Astrocyte (in vitro differentiated cells and primary cell): ENCODE results near the gene ADGRD1. TPM values are rescaled to one million over a fixed set of nuclear protein-coding genes. Genes with fewer than 3 reads are reported as not detected.
"Not testable (repeated sequence)": the region's sequence is repeated elsewhere in the genome, so short reads cannot be mapped to it uniquely, and the experiment has no call there.

Source experiments
- DNase-seq: peaks from one replicate; pipeline ENCODE4 v3.0.0-alpha.2; 2010; ENCODE audit warnings: low read depth
- FAIRE-seq: peaks from 2 replicates; lab custom pipeline; 2011; peaks lifted over from hg19 to GRCh38; lab: Jason Lieb, UNC
- H2AFZ ChIP-seq: 2 replicates; pipeline ENCODE4 v1.6.0; 2012; ENCODE audit warnings: low read depth, low read length, inconsistent platforms
- H3K27ac ChIP-seq: 2 replicates; pipeline ENCODE4 v1.5.1; 2011; ENCODE audit warnings: low read depth, low read length, inconsistent platforms
- H3K27me3 ChIP-seq: 2 replicates; pipeline ENCODE4 v1.6.0; 2011; ENCODE audit warnings: low read length, inconsistent platforms; ENCODE audit not compliant: insufficient read depth
- H3K36me3 ChIP-seq: 2 replicates; pipeline ENCODE4 v1.5.1; 2011; ENCODE audit warnings: low read length, inconsistent platforms; ENCODE audit not compliant: insufficient read depth
- H3K4me1 ChIP-seq: 2 replicates; pipeline ENCODE4 v1.5.1; 2011; ENCODE audit warnings: low read length, inconsistent platforms; ENCODE audit not compliant: insufficient read depth
- H3K4me2 ChIP-seq: 2 replicates; pipeline ENCODE4 v1.6.0; 2012; ENCODE audit warnings: low read length, inconsistent platforms
- H3K4me3 ChIP-seq: 2 replicates; pipeline ENCODE4 v1.5.1; 2011; ENCODE audit warnings: low read depth, mild to moderate bottlenecking, low read length, inconsistent platforms; ENCODE audit not compliant: insufficient read depth
- H3K79me2 ChIP-seq: 2 replicates; pipeline ENCODE4 v1.6.0; 2012; ENCODE audit warnings: mild to moderate bottlenecking, low read length, inconsistent platforms; ENCODE audit not compliant: insufficient read depth
- H3K9ac ChIP-seq: 2 replicates; pipeline ENCODE4 v1.6.0; 2012; ENCODE audit warnings: mild to moderate bottlenecking, low read length, inconsistent platforms
- H3K9me3 ChIP-seq: 2 replicates; pipeline ENCODE4 v1.5.1; 2012; ENCODE audit warnings: low read depth, mild to moderate bottlenecking, low read length, inconsistent platforms; ENCODE audit not compliant: insufficient read depth
- H4K20me1 ChIP-seq: 2 replicates; pipeline ENCODE4 v1.6.0; 2012; ENCODE audit warnings: low read length, inconsistent platforms; ENCODE audit not compliant: insufficient read depth
- H3K27ac Mint-ChIP-seq: one replicate; pipeline ENCODE4 v1.8.0; 2021; ENCODE audit warnings: mild to moderate bottlenecking, mixed read lengths; ENCODE audit not compliant: unreplicated experiment
- H3K27me3 Mint-ChIP-seq: one replicate; pipeline ENCODE4 v1.8.0; 2021; ENCODE audit warnings: low read depth, mixed read lengths; ENCODE audit not compliant: unreplicated experiment
- H3K36me3 Mint-ChIP-seq: one replicate; pipeline ENCODE4 v1.8.0; 2021; ENCODE audit warnings: low read depth, mixed read lengths; ENCODE audit not compliant: unreplicated experiment
- H3K4me1 Mint-ChIP-seq: one replicate; pipeline ENCODE4 v1.8.0; 2021; ENCODE audit warnings: low read depth, mixed read lengths; ENCODE audit not compliant: unreplicated experiment
- H3K4me3 Mint-ChIP-seq: one replicate; pipeline ENCODE4 v1.8.0; 2021; ENCODE audit warnings: mild to moderate bottlenecking, moderate library complexity, mixed read lengths; ENCODE audit not compliant: unreplicated experiment
- H3K9me3 Mint-ChIP-seq: one replicate; pipeline ENCODE4 v1.8.0; 2021; ENCODE audit warnings: mild to moderate bottlenecking, mixed read lengths; ENCODE audit not compliant: unreplicated experiment
- CTCF ChIP-seq: IDR thresholded peaks from 2 replicates; pipeline ENCODE4 v1.5.1; 2011; ENCODE audit warnings: low read depth, mild to moderate bottlenecking, inconsistent platforms, low read length, moderate library complexity; ENCODE audit not compliant: insufficient read depth
- EZH2 ChIP-seq: IDR thresholded peaks from 2 replicates; pipeline ENCODE4 v1.6.1; 2012; ENCODE audit warnings: mild to moderate bottlenecking, low read length, inconsistent platforms; ENCODE audit not compliant: insufficient read depth
- total RNA-seq: library from RNA; stranded (reverse); gene quantifications from 2 replicates; pipeline ENCODE4 v1.2.1, GENCODE V29; 2021

Gene ADGRD1
- total RNA-seq, 1 donor from 2014 or later = 3.0 TPM

GRCh38 chr12:131128556-131128955 is 174.8 kb downstream of the ADGRD1 start:
- DNase-seq (no peak), FAIRE-seq (no peak)
- Mint-ChIP-seq H3K27ac (no peak overlapping the region), H3K4me3 (no peak overlapping the region), H3K9me3 (peaks cover 5% of the 10 kb centered on the region), H3K27me3 (peaks cover 27% of the 10 kb centered on the region), H3K4me1 (peaks cover 3% of the 10 kb centered on the region), H3K36me3 (no peaks in the 10 kb centered on the region)
- Histone ChIP-seq H3K79me2 (no peaks in the 10 kb centered on the region), H3K36me3 (no peaks in the 10 kb centered on the region), H3K9me3 (no peaks in the 10 kb centered on the region), H4K20me1 (no peaks in the 10 kb centered on the region), H3K4me1 (peaks cover 3% of the 10 kb centered on the region), H3K4me3 (no peak overlapping the region), H3K27me3 (no peaks in the 10 kb centered on the region), H3K27ac (no peak overlapping the region), H2AFZ (no peak overlapping the region), H3K4me2 (no peak overlapping the region), H3K9ac (no peak overlapping the region)
- TF ChIP-seq CTCF (no peak), EZH2 (no peak)

- not testable (repeated sequence) for FAIRE-seq, H3K36me3 Mint-ChIP-seq, H3K4me3 ChIP-seq, H3K79me2 ChIP-seq, H3K27ac ChIP-seq, H3K9me3 ChIP-seq, H3K27me3 ChIP-seq, H3K4me1 ChIP-seq, H4K20me1 ChIP-seq, DNase-seq, H3K4me3 Mint-ChIP-seq, H3K27ac Mint-ChIP-seq, H2AFZ ChIP-seq, H3K9ac ChIP-seq, H3K4me2 ChIP-seq, H3K36me3 ChIP-seq, H3K4me1 Mint-ChIP-seq, H3K9me3 Mint-ChIP-seq
- peaks cover 31% of the 10 kb centered on the region for H3K27me3 Mint-ChIP-seq
Observed at GRCh38 chr12:131128966-131129619, 175.4 kb downstream of the ADGRD1 start.

- Histone ChIP-seq H3K9ac (no peak overlapping the region), H3K27ac (no peak overlapping the region), H2AFZ (no peak overlapping the region), H3K79me2 (no peaks in the 10 kb centered on the region), H4K20me1 (no peaks in the 10 kb centered on the region), H3K4me3 (no peak overlapping the region), H3K9me3 (no peaks in the 10 kb centered on the region), H3K36me3 (no peaks in the 10 kb centered on the region), H3K4me1 (peaks cover 3% of the 10 kb centered on the region), H3K4me2 (no peak overlapping the region), H3K27me3 (no peaks in the 10 kb centered on the region)
- Mint-ChIP-seq H3K4me3 (no peak overlapping the region), H3K27ac (no peak overlapping the region), H3K9me3 (peaks cover 5% of the 10 kb centered on the region), H3K4me1 (peaks cover 3% of the 10 kb centered on the region), H3K36me3 (no peaks in the 10 kb centered on the region), H3K27me3 (peaks cover 31% of the 10 kb centered on the region)
- DNase-seq (no peak), FAIRE-seq (no peak)
- TF ChIP-seq CTCF (no peak), EZH2 (no peak)
Observed at GRCh38 chr12:131129839-131130238, 176.1 kb downstream of the ADGRD1 start.
